SH-SY5Y (cell line): Measurements from ENCODE around the gene RELL1.

ENCODE experiments used
- GATA2 ChIP-seq: IDR thresholded peaks from 2 replicates; pipeline ENCODE4 v1.6.1; 2011; ENCODE audit warnings: mild to moderate bottlenecking, low read depth, low read length
- GATA3 ChIP-seq: IDR thresholded peaks from 2 replicates; pipeline ENCODE4 v1.6.1; 2011; ENCODE audit warnings: low read depth, mild to moderate bottlenecking, low read length, moderate library complexity

DNA sequence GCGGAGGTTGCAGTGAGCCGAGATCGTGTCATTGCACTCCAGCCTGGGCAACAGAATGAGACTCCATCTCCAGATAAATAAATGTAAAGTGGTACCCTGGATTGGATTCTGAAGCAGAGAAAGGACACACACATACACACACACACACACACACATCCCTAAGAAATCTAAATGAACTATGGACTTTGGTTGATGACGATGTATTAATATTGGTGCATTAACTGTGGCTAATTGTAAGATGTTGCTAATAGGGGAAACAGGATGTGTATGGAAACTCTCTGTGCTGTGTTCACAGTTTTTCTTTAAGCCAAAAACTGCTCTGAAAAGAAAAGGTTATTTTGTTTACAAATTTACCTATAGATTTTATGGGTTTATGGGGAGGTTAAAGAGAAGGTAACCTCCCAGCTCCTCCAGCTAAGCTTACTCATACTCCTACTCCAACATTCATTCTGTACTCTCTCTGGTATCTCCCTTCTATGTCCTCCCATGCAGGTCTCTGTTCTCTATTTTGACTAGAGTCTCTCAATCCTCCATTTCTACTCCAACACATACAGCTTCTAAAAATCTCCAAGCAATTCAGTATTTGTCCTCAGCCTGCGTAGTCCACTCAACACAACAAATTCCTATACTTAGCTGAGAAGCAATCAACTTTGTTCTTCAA is 46.5 kb upstream of the RELL1 start:
- TF ChIP-seq GATA2 (no peak), GATA3 (no peak)
